NCI-H446 treated with DMSO at 0.1 percent for 48 hours (cell line): ENCODE data around the gene ZMYND15.
"Not testable (repeated sequence)": the region's sequence is repeated elsewhere in the genome, so short reads cannot be mapped to it uniquely, and the experiment has no call there.

Experiments used
- DNase-seq: peaks from one replicate; lab custom pipeline; 2025; lab: John Stamatoyannopoulos, UW

Gene ZMYND15, protein sequence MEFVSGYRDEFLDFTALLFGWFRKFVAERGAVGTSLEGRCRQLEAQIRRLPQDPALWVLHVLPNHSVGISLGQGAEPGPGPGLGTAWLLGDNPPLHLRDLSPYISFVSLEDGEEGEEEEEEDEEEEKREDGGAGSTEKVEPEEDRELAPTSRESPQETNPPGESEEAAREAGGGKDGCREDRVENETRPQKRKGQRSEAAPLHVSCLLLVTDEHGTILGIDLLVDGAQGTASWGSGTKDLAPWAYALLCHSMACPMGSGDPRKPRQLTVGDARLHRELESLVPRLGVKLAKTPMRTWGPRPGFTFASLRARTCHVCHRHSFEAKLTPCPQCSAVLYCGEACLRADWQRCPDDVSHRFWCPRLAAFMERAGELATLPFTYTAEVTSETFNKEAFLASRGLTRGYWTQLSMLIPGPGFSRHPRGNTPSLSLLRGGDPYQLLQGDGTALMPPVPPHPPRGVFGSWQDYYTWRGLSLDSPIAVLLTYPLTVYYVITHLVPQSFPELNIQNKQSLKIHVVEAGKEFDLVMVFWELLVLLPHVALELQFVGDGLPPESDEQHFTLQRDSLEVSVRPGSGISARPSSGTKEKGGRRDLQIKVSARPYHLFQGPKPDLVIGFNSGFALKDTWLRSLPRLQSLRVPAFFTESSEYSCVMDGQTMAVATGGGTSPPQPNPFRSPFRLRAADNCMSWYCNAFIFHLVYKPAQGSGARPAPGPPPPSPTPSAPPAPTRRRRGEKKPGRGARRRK

GRCh38 chr17:4739122-4740024 is at the start of gene ZMYND15, which contains the start of gene CXCL16:
TSS of gene ZMYND15 (plus strand) at chr17:4739833. CDS start at chr17:4740549, 716 bp downstream.
TSS of gene CXCL16 (minus strand) at chr17:4739928. CDS start at chr17:4739339, 589 bp downstream.
- no peak for DNase-seq

DNA sequence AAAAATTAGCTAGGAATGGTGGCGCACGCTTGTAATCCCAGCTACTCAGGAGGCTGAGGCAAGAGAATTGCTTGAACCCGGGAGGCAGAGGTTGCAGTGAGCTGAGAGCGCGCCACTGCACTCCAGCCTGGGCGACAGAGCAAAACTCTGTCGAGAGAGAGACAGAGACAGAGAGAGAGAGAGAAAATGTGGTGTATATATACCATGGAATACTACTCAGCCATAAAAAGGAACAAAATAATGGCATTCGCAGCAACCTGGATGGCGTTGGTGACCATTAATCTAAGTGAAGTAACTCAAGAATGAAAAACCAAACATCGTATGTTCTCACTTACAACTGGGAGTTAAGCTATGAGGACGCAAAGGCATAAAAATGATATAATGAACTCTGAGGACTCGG is 49.8 kb upstream of the ZMYND15 start:
- not testable (repeated sequence) for DNase-seq

GRCh38 chr17:4690745-4691144 is 48.9 kb upstream of the ZMYND15 start:
- no peak for DNase-seq

GRCh38 chr17:4691686-4692085 is 47.9 kb upstream of the ZMYND15 start:
- no peak for DNase-seq

DNA sequence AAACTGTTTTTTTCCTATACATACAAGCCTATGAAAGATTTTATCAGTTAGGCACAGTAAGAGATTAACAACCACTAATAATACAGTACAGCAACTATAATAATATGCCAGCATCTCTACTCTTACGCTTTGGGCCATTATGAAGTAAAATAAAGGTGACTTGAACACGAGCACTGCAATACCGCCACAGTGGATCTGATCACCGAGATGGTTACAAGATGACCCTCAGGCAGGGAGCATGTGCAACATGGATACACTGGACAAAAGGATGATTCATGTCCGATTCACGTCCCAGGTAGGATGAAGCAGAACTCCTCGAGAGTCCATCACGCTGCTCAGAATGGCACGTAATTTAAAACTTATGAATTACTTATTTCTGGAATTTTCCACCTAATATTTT is 46.2 kb upstream of the ZMYND15 start:
- no peak for DNase-seq

- no peak for DNase-seq
Observed at GRCh38 chr17:4696437-4696805, 43.2 kb upstream of the ZMYND15 start.

DNA sequence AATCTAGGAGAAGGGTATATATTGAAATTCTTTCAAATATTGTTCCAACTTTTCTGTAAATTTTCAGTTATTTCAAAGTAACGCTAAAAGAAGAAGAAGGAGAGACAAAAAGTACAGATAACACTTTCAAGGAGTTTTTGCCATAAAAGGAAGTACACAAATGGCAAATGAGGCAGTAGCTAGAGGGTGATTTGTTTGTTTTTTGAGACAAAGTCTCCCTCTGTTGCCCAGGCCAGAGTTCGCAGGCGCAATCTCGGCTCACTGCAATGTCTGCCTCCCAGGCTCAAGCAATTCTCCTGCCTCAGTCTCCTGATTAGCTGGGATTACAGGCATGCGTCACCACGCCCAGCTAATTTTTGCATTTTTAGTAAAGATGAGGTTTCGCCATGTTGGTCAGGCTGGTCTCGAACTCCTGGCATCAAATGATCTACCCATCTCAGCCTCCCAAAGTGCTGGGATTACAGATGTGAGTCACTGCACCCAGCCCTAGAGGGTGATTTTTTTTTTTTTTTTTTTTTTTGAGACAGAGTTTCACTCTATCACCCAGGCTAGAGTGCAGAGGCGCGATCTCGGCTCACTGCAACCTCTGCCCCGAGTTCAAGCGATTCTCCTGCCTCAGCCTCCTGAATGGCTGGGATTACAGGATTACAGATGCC is 40.1 kb upstream of the ZMYND15 start:
- not testable (repeated sequence) for DNase-seq

DNA sequence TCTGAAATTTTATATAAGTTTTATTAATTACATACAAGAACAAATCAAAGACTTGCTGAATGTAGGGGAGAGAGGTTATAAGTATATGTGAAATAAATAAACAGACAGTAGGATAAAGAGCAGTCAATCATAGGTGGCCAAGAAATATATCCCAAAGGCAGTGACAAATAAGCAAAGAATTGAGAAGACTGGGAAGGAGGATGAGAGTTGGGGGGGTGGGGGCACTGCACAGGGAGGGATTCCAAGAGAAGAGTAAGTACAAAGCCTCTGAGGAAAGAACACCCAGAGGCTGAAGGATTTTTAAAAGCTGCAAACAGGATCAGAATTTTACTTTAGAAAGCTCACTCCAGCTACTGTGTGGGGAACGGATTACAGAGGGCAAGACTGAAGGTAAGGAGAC is 38.5 kb upstream of the ZMYND15 start:
- no peak for DNase-seq

DNA sequence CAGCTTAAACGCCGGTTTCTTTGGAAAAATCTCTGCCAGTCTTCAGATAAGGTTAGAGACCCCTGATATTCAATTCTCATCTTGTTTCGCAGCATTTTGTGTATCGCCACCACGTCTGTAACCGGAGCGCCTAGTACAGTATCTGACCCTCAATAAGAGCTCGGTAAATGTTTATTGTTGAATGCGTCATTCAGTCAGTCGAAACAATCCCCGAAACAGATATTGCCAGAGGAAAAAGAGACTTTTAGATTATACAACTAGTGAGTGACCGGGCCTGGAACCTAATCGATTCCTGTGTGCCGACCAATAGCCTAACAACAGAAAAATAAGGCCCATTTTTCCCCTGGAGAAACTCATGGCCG is 36.3 kb upstream of the ZMYND15 start:
- DNase-seq = no peak

DNA sequence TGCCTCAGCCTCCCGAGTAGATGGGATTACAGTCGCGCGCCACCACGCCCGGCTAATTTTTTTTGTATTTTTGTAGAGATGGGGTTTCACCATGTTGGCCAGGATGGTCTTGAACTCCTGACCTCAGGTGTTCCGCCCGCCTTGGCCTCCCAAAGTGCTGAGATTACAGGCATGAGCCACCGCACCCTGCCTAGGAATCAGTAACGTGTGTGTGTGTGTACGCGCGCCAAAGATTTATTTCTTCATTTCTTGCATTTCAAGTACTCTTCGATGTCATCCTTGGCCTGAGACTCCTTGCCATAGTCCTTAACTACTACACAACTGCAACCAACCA is 35.1 kb upstream of the ZMYND15 start:
- not testable (repeated sequence) for DNase-seq

GRCh38 chr17:4704991-4705390 is 34.6 kb upstream of the ZMYND15 start:
- no peak for DNase-seq

- DNase-seq = no peak
Observed at GRCh38 chr17:4706121-4706520, 33.5 kb upstream of the ZMYND15 start.

- DNase-seq = no peak
Observed at GRCh38 chr17:4708436-4708835, 31.2 kb upstream of the ZMYND15 start.

DNA sequence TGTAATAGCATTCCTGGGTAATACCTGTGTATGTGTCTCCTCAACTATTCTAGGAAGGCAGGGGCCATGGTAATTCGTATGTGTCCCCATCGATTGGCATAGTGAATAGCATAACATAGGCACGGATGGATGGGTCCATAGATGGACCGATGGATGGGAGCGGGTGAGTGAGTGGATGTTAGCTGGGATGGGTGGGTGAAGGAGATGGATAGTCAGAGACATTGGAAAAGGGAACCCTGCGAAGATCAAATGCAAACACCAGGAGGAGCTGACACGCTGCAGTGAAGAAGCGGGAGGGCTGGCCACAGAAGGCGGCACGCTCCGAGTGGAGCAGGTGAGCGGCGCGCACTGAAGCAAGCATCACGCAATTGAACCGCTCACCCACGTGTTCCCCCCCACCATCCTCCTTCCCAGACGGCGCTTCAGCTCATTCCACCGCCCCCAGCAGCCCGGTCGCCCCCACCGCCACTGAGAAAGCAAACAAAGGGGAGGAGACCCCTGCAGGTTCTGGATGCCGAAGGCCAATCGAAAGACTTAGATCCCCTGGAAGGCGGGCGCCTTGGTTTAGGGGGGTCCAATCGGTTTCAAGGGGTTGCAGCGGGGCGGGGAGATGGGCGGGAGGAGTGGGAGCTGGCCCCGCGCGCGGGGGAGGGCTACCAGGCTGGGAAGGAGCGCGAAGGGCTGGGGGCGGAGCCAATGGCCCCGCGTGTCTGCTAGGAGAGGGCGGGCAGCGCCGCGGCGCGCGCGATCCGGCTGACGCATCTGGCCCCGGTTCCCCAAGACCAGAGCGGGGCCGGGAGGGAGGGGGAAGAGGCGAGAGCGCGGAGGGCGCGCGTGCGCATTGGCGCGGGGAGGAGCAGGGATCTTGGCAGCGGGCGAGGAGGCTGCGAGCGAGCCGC is 29.6 kb upstream of the ZMYND15 start, which contains the start of gene ARRB2:
TSS of gene ARRB2 (plus strand) at position 839 of the 899 bp plus-strand sequence. CDS start 90 bp downstream, outside the sequence.
- peak; percentile 96 for DNase-seq

DNA sequence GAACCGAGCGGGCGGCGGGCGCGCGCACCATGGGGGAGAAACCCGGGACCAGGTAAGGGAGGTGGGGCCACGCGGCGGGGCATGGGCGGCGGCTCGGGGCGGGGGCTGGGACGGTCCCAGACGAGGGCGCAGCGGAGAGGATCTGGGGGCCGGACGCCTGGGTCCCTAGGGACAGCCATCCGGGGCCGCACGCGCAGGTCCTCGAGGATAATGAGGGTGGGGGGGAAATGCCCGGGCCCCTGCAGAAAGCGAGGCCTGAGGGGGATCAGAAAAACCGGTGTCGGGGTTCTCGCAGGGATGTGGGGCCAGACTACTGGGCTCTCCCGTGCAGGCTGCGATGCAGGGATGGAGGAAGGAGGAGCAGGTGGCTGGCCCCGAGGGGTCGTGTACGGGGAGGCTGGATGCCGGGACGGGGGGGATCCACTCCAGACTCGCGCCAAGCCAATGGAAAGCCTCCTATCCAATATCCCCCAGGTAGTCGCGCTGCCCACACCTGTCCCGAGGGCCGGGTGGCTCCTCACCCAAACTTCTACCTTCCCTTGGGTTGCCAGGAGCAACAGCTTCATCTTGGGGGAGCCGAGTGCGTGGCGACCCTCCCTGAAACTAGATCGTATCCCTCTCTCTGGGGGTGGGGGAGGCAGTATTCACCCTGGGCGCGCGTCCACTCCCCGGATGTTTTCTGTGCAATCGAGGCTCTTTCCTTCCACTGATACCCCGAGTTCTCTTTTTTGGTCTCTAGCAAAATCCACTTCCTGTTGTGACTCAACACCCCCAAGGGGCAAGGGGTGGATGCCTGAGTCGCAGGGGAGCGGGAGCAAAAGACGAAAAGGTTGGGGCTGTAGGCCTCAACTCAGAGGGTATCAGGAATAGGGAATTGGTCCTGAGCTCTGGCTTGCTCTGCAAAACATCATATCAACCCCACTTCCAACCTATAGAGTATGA is 28.7 kb upstream of the ZMYND15 start:
- DNase-seq = no peak

DNA sequence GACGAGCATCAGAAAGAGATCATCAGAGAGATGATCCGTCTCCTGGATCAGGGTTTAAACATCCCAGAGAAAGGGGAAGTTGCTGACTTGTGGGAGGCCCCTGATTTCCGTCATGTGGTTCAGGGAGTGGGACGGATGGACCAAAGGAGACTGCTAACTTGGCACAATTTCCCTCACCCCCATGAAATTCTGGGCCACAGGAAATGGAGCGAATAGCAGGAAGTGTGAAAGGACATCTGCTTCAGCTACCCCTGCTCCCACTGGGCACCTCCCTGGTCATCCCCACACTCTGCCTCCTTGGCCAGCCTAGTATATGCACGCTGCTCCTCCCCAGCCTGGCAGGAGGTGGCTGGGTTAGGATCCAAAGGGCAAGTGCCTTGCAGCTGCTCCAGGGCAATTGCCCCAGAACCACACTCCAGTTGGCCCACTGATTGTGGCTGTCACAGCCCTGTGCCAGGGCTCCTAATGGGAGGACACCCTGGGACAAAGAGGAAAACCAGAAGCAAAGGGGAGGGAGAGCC is 27.9 kb upstream of the ZMYND15 start:
- no peak for DNase-seq

- no peak for DNase-seq
Observed at GRCh38 chr17:4712526-4712925, 27.1 kb upstream of the ZMYND15 start.

GRCh38 chr17:4714340-4715062 is 25.1 kb upstream of the ZMYND15 start:
- DNase-seq = not testable (repeated sequence)
